GM18526 (cell line): Measurements from ENCODE around the gene KIF19.

Source experiments
- POLR2A ChIP-seq: IDR thresholded peaks from 3 replicates; pipeline ENCODE4 v1.6.1; 2011; ENCODE audit not compliant: insufficient read length; ENCODE audit errors: extremely low read depth

KIF19 gene, protein sequence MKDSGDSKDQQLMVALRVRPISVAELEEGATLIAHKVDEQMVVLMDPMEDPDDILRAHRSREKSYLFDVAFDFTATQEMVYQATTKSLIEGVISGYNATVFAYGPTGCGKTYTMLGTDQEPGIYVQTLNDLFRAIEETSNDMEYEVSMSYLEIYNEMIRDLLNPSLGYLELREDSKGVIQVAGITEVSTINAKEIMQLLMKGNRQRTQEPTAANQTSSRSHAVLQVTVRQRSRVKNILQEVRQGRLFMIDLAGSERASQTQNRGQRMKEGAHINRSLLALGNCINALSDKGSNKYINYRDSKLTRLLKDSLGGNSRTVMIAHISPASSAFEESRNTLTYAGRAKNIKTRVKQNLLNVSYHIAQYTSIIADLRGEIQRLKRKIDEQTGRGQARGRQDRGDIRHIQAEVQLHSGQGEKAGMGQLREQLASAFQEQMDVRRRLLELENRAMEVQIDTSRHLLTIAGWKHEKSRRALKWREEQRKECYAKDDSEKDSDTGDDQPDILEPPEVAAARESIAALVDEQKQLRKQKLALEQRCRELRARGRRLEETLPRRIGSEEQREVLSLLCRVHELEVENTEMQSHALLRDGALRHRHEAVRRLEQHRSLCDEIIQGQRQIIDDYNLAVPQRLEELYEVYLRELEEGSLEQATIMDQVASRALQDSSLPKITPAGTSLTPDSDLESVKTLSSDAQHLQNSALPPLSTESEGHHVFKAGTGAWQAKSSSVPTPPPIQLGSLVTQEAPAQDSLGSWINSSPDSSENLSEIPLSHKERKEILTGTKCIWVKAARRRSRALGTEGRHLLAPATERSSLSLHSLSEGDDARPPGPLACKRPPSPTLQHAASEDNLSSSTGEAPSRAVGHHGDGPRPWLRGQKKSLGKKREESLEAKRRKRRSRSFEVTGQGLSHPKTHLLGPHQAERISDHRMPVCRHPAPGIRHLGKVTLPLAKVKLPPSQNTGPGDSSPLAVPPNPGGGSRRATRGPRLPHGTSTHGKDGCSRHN

DNA sequence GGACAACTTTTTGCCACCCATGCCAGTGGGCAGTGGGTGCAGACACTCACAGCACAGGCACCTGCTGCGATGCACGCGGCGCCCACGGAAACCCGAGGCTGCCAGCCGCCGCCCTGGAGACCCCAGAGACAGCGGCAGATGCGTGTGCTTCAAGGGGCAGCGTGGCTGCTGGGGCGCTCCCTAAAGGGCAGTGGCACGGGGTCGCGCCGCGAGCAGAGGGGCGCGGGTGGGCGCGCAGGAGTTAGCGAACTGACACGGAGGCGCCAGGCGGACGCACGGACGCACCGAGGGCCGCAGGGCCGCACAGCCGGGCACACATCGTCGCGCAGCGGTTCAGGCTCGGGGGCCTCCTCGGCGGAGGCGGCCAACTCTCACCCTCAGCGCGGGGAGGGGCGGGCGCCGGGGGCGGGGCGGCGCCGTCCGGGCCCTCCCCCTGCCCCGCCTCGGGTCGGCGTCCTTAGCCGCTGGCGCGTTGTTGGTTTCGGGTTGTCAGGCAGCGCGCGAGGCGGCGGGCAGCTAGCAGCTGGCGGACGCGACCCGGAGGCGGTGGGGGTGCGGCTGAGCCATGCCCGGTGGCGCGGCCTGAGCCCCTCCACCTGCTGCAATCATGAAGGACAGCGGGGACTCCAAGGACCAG, at the start of gene KIF19:
TSS of gene KIF19 (plus strand) at position 484 of the 637 bp plus-strand sequence. CDS start at position 608, 124 bp downstream.
- no peak for TF ChIP-seq POLR2A

DNA sequence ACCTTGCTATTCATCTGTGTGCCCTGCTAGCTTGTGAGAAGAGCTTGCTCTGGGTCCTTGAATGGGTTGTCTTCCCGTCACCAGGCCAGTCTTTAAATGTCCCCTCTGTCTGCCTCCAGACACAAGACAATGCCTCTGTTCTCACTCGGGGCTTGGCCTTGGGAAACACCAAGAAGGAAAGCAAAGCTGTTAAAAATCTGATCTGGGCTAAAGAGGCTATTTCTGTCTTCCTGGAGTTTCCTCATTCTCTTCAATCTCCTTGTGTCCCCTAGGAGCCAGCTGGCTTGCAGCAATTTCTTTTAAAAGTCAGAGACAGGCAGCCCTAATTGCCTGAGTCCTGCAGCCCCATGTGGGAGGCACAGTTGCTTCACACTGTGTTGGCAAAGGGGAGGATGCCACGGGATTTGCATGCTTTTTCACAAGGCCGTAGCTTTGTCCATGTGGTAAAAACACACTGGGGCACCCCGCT, 49.5 kb upstream of the KIF19 start:
- no peak for TF ChIP-seq POLR2A

DNA sequence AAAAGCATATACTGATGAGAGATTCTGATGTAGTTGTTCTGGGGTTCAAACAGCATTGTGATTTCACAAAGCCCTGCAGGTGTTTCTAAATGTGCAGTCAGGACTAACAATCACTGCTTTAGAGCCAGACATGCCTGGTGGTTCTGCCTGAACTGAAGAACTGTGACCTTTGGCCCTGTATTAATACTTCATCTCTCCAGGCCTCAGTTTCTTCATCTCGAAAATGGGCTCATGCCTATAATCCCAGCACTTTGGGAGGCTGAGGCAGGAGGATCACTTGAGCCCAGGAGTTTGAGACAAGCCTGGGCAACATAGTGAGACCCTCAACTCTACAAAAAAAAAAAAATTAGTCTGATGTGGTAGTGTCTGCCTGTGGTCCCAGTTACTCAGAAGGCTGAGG, 48.1 kb upstream of the KIF19 start:
- TF ChIP-seq POLR2A, result no peak

DNA sequence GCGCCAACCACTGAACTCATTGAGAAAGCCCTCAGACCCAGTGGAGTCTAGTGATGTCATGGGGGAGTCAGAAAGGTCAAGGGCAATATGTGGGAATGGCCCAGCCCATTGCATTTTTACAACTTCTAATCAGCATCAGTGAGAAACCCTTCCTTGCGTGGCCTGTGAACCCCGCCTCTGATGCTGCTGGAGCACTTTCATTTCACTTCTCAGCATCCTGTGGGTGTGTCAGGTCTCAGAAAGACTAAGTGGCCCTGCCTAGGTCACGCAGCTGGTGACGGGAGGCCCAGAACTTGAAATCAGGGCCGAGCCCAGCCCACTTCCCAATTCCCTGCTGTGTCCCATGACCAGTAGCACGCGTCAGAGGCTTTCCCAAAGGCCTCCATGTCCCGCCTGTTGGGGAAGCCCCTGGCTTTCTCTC, 45.9 kb upstream of the KIF19 start:
- no peak for TF ChIP-seq POLR2A

DNA sequence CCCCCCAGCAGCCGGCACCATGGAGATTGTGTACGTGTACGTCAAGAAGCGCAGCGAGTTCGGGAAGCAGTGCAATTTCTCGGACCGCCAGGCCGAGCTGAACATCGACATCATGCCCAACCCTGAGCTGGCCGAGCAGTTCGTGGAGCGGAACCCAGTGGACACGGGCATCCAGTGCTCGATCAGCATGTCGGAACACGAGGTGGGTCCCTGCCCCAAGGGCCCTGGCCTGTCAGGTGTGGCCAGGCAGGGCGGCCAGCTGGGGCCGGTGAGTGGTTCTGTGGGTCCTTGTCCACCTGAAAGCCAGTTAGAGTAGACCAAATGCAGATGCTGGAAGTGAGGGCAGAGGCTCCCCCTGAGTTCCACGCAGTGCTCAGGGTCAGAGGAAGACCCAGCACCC, 44.2 kb upstream of the KIF19 start:
- no peak for TF ChIP-seq POLR2A

DNA sequence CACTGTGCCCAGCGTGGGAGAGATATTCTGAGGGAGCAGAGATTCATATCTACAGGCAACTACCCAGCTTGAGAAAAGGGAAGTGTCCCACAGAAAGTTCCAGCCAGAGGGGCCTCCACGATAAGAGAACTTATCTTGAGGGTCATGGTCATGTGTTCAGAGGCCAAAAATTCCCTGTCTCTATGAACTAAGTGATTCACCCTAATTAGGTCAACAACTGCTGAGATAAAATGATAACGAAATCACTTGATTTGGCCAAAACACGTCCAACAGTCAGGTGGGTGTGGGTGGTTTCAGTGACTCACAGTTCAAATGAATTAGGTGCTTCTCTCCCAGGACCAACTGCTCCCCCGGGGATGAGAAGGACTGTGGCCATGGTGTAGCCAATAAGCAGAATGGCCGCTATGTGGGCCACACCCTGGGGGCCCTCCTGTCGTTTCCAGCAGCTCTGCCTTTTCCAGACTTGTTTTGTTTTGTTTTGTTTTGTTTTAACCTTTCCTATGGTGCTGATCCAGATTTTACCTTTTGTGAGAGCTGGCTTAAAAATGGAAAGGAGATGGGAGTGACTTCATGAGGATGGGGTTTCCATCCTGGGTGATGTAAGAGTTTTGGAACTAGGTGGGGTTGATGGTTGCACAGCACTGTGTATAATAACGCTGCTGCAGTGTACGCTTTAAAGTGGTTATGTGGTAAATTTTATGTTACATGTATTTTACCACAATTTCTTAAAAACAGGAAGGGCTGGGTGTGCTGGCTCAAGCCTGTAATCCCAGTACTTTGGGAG, 43.2 kb upstream of the KIF19 start:
- no peak for TF ChIP-seq POLR2A

DNA sequence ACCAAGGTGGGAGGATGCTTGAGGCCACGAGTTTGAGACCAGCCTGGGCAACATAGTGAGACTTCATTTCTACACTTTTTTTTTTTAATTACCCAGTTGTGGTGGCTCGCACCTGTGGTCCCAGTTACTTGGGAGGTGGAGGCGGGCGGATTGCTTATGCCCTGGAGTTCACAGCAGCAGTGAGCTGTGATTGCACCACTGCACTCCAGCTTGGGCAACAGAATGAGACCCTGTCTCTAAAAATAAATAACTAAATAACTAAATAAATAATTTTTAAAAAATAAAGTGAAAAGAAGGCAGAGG, 42.7 kb upstream of the KIF19 start:
- TF ChIP-seq POLR2A, result no peak

DNA sequence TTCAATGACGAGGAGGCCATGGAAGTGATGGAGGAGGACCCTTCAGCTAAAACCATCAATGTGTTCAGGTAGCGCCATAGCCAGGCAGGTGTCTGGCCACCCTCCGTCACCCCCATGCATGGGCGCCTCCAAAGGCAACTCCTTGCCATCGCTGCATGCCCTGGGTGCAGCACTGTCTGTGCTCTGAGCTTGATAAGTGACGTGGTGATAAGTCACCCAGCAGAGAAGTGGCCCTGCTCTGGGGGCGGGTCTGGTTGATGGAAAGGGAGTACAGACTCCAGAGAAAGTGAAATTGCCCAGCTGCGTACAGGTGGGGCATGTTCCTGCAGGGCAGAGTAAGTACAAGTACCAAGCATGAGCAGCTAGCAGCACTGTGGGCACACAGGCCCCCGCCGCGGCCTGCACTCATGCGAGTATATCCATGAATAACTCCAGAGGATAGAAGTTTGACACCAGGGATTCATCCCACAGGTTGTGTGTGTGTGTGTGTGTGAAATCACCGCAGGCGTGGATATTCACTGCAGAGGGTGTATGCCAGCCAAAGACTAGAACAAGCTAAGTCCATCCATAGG, 38.9 kb upstream of the KIF19 start:
- TF ChIP-seq POLR2A, result no peak

DNA sequence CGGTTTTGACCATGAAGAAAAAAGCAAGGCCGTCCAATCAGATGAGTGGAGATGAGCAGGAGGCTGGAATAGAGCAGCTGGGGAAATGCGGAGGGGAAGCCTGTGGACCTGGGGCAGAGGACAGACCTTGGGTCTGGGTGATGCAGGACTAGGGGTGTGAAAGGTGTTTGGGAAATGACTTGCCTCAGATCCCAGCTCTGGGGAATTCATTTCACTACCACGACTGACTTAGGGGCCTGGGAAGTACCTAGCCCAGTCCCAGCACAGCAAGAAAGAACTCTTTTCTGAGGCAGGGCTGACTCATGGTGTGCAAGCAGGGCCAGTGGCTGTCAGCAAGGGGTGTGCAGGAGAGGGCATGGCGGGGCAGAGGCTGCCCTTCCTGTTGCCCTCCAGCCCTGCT, 37.2 kb upstream of the KIF19 start:
- no peak for TF ChIP-seq POLR2A

DNA sequence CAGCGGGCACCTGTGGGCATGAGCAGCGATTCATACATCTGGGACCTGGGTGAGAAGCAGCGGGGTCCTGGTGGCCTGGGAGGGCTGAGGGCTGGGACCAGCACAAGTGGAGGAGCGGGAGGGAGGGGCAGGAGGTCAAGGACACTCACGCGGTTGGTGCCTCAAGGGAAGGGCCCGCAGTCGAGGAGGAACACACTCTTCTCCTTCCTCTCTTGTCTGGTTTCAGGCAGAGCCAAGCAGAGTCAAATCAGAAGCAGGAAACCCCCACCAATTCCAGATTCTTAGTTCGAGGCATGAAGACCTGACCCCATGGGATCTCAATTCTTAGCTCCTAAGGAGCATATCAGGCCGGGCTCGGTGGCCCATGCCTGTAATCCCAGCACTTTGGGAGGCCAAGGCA, 36.3 kb upstream of the KIF19 start:
- TF ChIP-seq POLR2A, result no peak

DNA sequence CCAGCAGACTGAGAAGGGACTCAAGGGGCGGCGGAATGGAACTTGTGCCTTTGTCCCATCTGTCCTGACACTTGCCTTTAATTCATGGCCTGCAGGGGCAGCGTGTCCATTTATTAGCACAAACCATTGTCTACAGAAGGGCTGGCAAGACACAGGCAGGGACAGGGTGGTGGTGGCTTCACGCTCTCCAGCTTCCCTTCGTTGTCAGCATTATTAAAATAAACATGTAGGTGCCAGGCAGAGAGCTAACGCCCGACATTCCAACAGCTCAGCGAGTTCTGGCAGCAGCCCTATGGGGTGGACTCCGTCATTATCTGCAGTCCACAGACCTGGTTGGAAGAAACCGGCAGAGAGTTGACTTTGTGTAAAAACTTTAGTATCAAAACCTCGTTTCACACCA, 35.7 kb upstream of the KIF19 start:
- no peak for TF ChIP-seq POLR2A

DNA sequence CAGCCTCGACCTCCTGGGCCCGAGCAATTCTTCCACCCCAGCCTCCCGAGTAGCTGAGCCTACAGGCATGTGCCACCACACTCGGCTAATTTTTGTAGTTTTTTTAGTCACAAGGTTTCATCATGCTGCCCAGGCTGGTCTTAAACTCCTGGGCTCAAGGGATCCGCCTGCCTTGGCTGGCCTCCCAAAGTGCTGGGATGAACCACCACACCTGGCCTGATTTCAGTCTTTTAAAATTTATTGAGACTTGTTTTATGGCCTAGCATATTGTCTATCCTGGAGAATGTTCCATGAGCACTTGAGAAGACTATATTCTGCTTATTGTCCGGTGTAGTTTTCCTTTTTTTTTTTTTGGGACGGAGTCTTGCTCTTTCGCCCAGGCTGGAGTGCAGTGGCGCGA, 33.5 kb upstream of the KIF19 start:
- TF ChIP-seq POLR2A, result no peak

DNA sequence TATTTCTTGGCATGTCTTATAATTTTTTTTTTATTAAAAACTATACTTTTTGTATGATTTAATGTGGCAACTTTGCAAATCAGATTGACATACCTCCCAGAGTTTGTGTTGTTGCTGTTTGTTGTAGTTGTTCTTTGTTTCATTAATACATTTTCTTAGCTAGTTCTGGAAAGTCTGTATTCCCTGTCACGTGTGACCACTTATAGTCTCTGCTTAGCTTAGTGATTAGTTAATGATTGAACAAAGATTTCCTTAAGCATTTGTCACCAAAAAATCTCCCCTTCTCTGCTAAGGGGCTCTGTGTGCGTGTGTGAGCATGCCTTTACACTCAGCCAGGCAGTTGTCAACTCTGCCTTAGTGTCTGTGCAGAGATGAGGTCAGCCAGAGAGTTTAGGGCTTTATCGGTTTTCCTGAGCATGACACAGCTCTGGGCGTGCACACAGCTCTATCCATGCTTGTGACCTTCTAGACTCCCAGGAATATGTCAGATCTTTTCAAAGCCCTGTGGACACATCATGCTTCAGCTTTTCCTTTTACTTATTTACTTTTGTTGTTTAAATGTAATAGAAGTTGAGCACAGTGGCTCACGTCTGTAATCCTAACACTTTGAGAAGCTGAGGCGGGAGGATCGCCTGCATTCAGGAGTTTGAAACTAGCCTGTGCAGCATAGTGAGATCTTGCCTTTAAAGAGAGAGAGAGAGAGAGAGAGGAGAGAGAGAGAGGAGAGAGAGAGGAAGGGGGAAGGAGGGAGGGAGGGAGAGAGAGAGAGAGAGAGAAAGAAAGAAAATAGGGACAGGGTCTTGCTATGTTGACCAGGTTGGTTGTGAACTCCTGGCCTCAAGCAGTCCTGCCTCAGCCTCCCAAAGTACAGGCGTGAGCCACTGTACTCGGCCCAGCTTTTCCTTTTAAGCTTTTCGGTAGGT, 30.1 kb upstream of the KIF19 start:
- no peak for TF ChIP-seq POLR2A
